HG02588 (cell line): ENCODE results near the gene LYSET.
"Not testable (repeated sequence)": the region's sequence is repeated elsewhere in the genome, so short reads cannot be mapped to it uniquely, and the experiment has no call there.

Experiments
- ATAC-seq: cut with Tn5 transposase; IDR thresholded peaks from one replicate; pipeline ENCODE4 v1.9.1; 2021; ENCODE audit warnings: mild to moderate bottlenecking, moderate library complexity; ENCODE audit not compliant: unreplicated experiment

LYSET gene

DNA sequence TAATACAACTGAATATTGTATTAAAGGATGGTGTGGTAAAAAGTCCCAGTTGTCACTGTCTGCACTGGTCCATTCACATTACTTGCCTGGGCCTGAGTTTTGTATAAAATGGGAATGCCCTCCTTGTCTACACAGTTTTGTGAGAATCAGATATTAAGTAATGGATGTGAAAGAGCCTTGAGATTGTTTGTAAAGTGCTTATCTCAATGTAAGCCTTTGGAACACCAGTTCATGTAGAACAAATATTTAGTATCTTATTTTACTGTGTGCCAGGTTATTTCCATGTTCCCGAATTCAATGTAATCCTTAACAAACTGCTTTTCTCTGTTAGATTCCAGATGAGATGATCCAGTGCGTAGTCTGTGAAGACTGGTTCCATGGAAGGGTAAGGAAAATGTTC, 29.5 kb downstream of the LYSET start:
- no peak for ATAC-seq

- ATAC-seq = no peak
Observed at GRCh38 chr14:93219103-93219726, 34.1 kb downstream of the LYSET start.

- no peak for ATAC-seq
Observed at GRCh38 chr14:93220509-93220908, 35.4 kb downstream of the LYSET start.

- no peak for ATAC-seq
Observed at GRCh38 chr14:93223565-93223964, 38.4 kb downstream of the LYSET start.

GRCh38 chr14:93228550-93228949, 43.4 kb downstream of the LYSET start:
- ATAC-seq = no peak

DNA sequence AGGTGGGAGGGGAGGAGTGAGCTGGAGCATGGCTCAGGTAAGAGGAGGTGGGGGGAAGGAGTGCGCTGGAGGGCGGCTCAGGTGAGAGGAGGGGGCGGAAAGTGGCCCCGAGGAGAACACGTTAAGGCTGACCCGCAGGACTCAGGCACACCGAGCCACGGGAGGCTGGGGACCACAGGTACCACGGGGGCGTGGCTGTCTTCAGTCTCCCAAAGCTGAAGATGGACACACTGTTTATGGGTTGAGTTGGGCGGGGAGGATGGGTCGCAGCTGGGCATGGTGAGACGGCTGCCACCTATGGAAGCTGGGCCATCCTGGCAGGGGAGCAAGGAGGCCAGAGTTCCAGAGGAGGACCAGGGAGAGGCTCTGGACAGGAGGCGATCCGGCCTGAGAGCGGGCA, 45.4 kb downstream of the LYSET start:
- ATAC-seq = no peak

DNA sequence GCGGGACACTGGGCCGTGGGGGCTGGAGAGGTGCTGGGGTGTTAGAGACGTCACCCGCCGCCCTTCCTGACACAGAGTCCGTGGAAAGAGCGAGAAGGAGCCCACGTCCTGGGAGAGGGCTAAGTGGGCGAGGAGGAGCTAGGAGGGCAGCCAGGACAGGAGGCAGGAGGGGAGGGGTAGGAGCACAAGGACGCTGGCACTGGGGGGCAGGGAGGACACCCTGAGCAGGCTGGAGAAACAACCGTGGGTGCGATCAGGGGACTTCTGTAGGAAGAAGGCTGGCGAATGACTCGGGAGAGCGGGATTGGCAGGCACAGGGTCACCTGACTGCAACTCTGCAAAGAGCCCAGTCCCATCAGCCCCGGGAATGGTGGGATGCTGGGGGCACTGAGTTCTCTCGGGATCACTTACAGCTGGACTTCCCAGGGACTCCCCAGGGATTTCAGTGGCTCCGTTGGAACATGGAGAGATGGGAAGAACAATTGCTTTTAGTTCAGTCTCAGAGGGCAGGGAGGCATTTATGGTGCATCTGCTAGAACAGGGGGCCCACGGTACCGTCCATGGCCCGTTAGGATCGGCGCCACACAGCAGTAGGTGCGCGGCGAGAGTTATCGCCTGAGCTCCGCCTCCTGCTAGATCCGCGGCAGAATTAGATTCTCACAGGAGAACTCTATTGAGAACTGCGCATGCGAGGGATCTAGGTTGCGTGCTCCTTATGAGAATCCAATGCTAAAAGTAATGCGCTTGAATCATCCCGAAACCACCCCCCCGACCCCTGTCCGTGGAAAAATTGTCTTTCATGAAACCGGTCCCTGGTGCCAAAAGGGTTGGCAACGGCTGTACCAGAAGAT, 46.2 kb downstream of the LYSET start:
- ATAC-seq = no peak

- ATAC-seq = no peak
Observed at GRCh38 chr14:93232159-93232558, 47.0 kb downstream of the LYSET start.

DNA sequence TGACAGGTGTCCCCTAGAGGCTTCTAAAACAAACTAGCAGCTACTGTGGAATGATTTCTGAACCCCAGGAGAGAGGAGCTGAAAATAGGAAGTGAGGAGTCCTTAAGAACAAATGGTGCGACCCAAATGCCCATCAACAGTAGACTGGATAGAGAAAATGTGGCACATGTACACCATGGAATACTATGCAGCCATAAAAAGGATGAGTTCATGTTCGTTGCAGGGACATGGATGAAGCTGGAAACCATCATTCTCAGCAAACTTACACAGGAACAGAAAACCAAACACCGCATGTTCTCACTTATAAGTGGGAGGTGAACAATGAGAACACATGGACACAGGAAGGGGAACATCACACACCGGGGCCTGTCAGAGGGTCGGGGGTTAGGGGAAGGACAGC, 48.0 kb downstream of the LYSET start:
- ATAC-seq = not testable (repeated sequence)

DNA sequence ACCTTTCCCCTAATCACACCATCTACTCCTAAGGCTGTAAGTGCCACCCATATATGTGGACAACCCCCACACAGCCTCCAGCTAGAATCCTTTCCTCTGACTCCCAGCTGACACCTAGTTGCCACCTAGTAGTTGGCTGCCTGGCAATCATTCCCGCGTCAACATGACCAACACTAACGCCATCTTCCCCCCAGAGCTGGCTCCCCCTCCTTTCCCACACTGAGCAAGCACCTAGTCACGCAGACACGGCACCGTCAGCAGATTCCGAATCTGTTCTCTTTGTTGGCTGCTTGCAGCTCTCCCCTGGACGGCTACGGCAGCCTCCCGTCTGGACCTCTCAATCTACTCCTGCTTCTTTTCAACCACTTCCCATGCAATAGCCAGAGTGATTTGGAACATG, 49.7 kb downstream of the LYSET start:
- ATAC-seq = no peak
